K562 (cell line): Measurements from ENCODE around the gene NEK3. TPM values are rescaled to one million over a fixed set of nuclear protein-coding genes. Genes with fewer than 3 reads are reported as not detected.
A peak's percentile ranks its signal among the peaks of the same experiment; 100 is the strongest.

Source experiments
- ATAC-seq: fragments of 200-7000 bp; cut with Tn5 transposase; 3 replicates; pipeline ENCODE4 v1.9.1; 2020; ENCODE audit warnings: moderate library complexity
- BruUV-seq: library from RNA; stranded (reverse); fragments of 400-500 nt; replicated peaks from 2 replicates; lab custom pipeline; 2021; lab: Mats Ljungman, UMichigan
- CTCF ChIA-PET: fragments of 300-600 bp; formaldehyde crosslinking; extraction: SDS; loops from one replicate; lab custom pipeline; 2021; ENCODE audit warnings: low intra/inter-chr PET ratio; lab: Yijun Ruan, JAX
- POLR2A ChIA-PET: fragments of 300-600, 350-650 bp; sonication (Branson Sonifier 250); formaldehyde crosslinking; extraction: SDS; loops from one replicate; lab custom pipeline; 2021; ENCODE audit warnings: antibody characterized with exemption, inconsistent platforms; lab: Yijun Ruan, JAX
- DNase-seq, 4 experiments: peaks; one replicate each; pipeline versions ENCODE4 v3.0.0 to v3.0.0-alpha.2; 2011 to 2018; ENCODE audit warnings: low spot score in 3 of 4, mixed read lengths in 3 of 4; ENCODE audit errors: extremely low read depth in 1 of 4
- FAIRE-seq: peaks from 2 replicates; lab custom pipeline; 2011; peaks lifted over from hg19 to GRCh38; lab: Jason Lieb, UNC
- H2AFZ ChIP-seq: 2 replicates; pipeline ENCODE4 v1.6.0; 2011; ENCODE audit warnings: low read depth, low read length, control low read depth, inconsistent platforms
- H3K27ac ChIP-seq: fragments of 200-600 bp; 3 replicates; pipeline ENCODE4 v1.8.0; 2011; ENCODE audit warnings: low read depth, mild to moderate bottlenecking, control low read depth, inconsistent platforms, low read length, moderate library complexity, mixed read lengths; ENCODE audit errors: extremely low read depth
- H3K27me3 ChIP-seq, 2 experiments: fragments of 300-600 bp in 1 of 2; 2 replicates in 1 of 2; 3 replicates in 1 of 2; pipeline versions ENCODE4 v1.6.0 to v1.8.0; 2011; ENCODE audit warnings: inconsistent platforms in 2 of 2, low read length in 2 of 2, mild to moderate bottlenecking in 1 of 2, mixed read lengths in 1 of 2, moderate library complexity in 1 of 2; ENCODE audit not compliant: control insufficient read depth in 2 of 2, insufficient read depth in 2 of 2
- H3K36me3 ChIP-seq: fragments of 300-600 bp; 3 replicates; pipeline ENCODE4 v1.8.0; 2011; ENCODE audit warnings: mild to moderate bottlenecking, low read length, inconsistent platforms; ENCODE audit not compliant: control insufficient read depth, insufficient read depth
- H3K4me1 ChIP-seq, 2 experiments: fragments of 200-600 bp in 1 of 2; replicated peaks in 1 of 2; 2 replicates in 1 of 2; 3 replicates in 1 of 2; pipeline versions ENCODE4 v1.5.1 to v1.8.0; 2011; ENCODE audit warnings: inconsistent platforms in 2 of 2, low read length in 2 of 2, mild to moderate bottlenecking in 1 of 2, mixed read lengths in 1 of 2, moderate library complexity in 1 of 2; ENCODE audit not compliant: control insufficient read depth in 2 of 2, insufficient read depth in 2 of 2
- H3K4me2 ChIP-seq: 2 replicates; pipeline ENCODE4 v1.6.1; 2011; ENCODE audit warnings: low read length, control low read depth, inconsistent platforms, mixed read lengths; ENCODE audit not compliant: insufficient read depth
- H3K4me3 ChIP-seq: fragments of 200-600 bp; sonication (generic), shearing (Covaris generic); 2 replicates; pipeline ENCODE4 v1.5.1; 2016; ENCODE audit warnings: control low read depth, inconsistent platforms
- H3K79me2 ChIP-seq: fragments of 200-600 bp; 3 replicates; pipeline ENCODE4 v1.8.0; 2011; ENCODE audit warnings: low read length, inconsistent platforms; ENCODE audit not compliant: control insufficient read depth, insufficient read depth
- H3K9ac ChIP-seq, 2 experiments: 2 replicates each; pipeline versions ENCODE4 v1.6.0 to v1.6.1; 2011; ENCODE audit warnings: low read depth in 2 of 2, low read length in 2 of 2, control low read depth in 1 of 2, inconsistent platforms in 1 of 2, mild to moderate bottlenecking in 1 of 2, mixed read lengths in 1 of 2; ENCODE audit not compliant: insufficient read depth in 1 of 2
- H3K9me1 ChIP-seq: one replicate; pipeline ENCODE4 v1.6.0; 2011; ENCODE audit warnings: inconsistent platforms, mild to moderate bottlenecking, low read length, moderate library complexity; ENCODE audit not compliant: control insufficient read depth, insufficient read depth
- H3K9me3 ChIP-seq: replicated peaks from 2 replicates; pipeline ENCODE4 v1.5.1; 2011; ENCODE audit warnings: low read depth, low read length, inconsistent platforms; ENCODE audit not compliant: control insufficient read depth, insufficient read depth
- H4K20me1 ChIP-seq: replicated peaks from 2 replicates; pipeline ENCODE4 v1.6.1; 2011; ENCODE audit warnings: low read length, inconsistent platforms, mixed read lengths; ENCODE audit not compliant: control insufficient read depth, insufficient read depth
- BCL6 ChIP-seq: fragments of 250-450 bp; sonication (Bioruptor Pico); IDR thresholded peaks from 2 replicates; pipeline ENCODE4 v1.4.0; 2020
- BCLAF1 ChIP-seq, 2 experiments: fragments of 450-650 bp in 1 of 2; IDR thresholded peaks; 2 replicates each; pipeline ENCODE4 v1.6.1; 2011 to 2017; ENCODE audit warnings: low read depth in 2 of 2, antibody characterized with exemption in 1 of 2, borderline replicate concordance in 1 of 2, low read length in 1 of 2, mild to moderate bottlenecking in 1 of 2, mixed read lengths in 1 of 2; ENCODE audit not compliant: control insufficient read depth in 1 of 2
- CBX1 ChIP-seq: sonication (generic); IDR thresholded peaks from 2 replicates; pipeline ENCODE4 v1.6.1; 2016; ENCODE audit warnings: antibody characterized with exemption, low read depth, mild to moderate bottlenecking
- SRSF1 ChIP-seq: fragments of 200-400 bp; formaldehyde crosslinking; IDR thresholded peaks from 2 replicates; pipeline ENCODE4 v1.6.1; 2017; ENCODE audit warnings: mild to moderate bottlenecking, low read depth, low read length, moderate library complexity
- WGBS: fragments of 100-300 bp; shearing (Covaris generic); methylation state at CpG from one replicate; pipeline ENCODE4 v1.1.6; 2016; ENCODE audit warnings: low coverage, mixed read lengths; ENCODE audit not compliant: insufficient coverage; ENCODE audit errors: missing lambda C conversion rate; 5-methylcytosine and 5-hydroxymethylcytosine counted together
- in situ Hi-C: fragments of 300-500 bp; cut with MboI; formaldehyde crosslinking; loops from 4 replicates; pipeline ENCODE4 v1.15.0; 2018; ENCODE audit warnings: inconsistent platforms, mixed read lengths
- intact Hi-C: fragments of 100-400 bp; cut with micrococcal nuclease; formaldehyde crosslinking; loops from 2 replicates; pipeline ENCODE4 v1.14.2; 2022
- polyA plus RNA-seq, 8 experiments: library from polyadenylated mRNA; depleted of rRNA in 4 of 8; stranded (reverse) in 5 of 8; unstranded in 3 of 8; fragments of >200 nt; fragmentation: Nextera tagmentation in 2 of 8; fragmentation: Illumina TruSeq in 1 of 8; extraction: Ambion mirVana in 2 of 8; extraction: Trizol in 1 of 8; gene quantifications; 2 replicates each; pipeline versions ENCODE4 v1.2.1 to v1.2.3, GENCODE V29; 2011 to 2014; ENCODE audit warnings: inconsistent platforms in 1 of 8, missing spikeins in 1 of 8
- total RNA-seq, 7 experiments: library from RNA; depleted of rRNA in 6 of 7; stranded (reverse); fragments of >200 nt in 6 of 7; fragmentation: Illumina TruSeq in 2 of 7; extraction: Trizol in 2 of 7; gene quantifications; 2 replicates each; pipeline versions ENCODE4 v1.2.1 to v1.2.3, GENCODE V29; 2011 to 2021; ENCODE audit warnings: low replicate concordance in 1 of 7

NEK3 gene
- total and polyA plus RNA-seq, 9 of the 15 experiments (the other 6 are each of a cell fraction or from before 2014, with no cell fraction given): 6.2 to 11.0 (median 9.3) TPM

GRCh38 chr13:52160053-52160452 is 656 bp upstream of the NEK3 start:
- Histone ChIP-seq H3K9ac (no peak overlapping the region), H3K4me1 (peaks cover 8 to 10% of the 10 kb centered on the region in 2 experiments; a peak in 4 of 5 replicates), H4K20me1 (no peaks in the 10 kb centered on the region), H3K4me2 (no peak overlapping the region), H3K4me3 (no peak overlapping the region), H2AFZ (peak overlapping the region; percentile 97), H3K27me3 (no peaks in the 10 kb centered on the region), H3K9me3 (no peaks in the 10 kb centered on the region), H3K36me3 (no peaks in the 10 kb centered on the region), H3K27ac (no peak overlapping the region), H3K9me1 (no peaks in the 10 kb centered on the region), H3K79me2 (no peaks in the 10 kb centered on the region)
- FAIRE-seq: no peak
- no peak for TF ChIP-seq CBX1
- no peak for TF ChIP-seq BCLAF1 (IDR thresholded peaks at IDR 0.05; ENCODE audit: borderline replicate concordance in 1 of 2, control insufficient read depth in 1 of 2, low read depth in 2 of 2, low read length in 1 of 2)
- TF ChIP-seq SRSF1: no peak
- TF ChIP-seq BCL6: no peak
- POLR2A ChIA-PET: no interaction called here
- WGBS: 71% methylated on average over 4 of the region's 6 CpGs
- in situ Hi-C loops (no loop called here), intact Hi-C loops (no loop called here)
- BruUV-seq: no TSS peak
- no peak for ATAC-seq
- no peak for DNase-seq
- CTCF ChIA-PET: no interaction called here
